Liver (tissue), 9 donors: ENCODE data around the gene KRTAP29-1. TPM values are rescaled to one million over a fixed set of nuclear protein-coding genes. Genes with fewer than 3 reads are reported as not detected.
"Not testable (repeated sequence)": the region's sequence is repeated elsewhere in the genome, so short reads cannot be mapped to it uniquely, and the experiment has no call there.

Experiments
- DNase-seq: peaks from one replicate; pipeline ENCODE4 v3.0.0-alpha.2; 2017; ENCODE audit warnings: low spot score
- H3K27ac ChIP-seq, 2 donors: one replicate each; pipeline ENCODE4 v1.7.0; 2013; ENCODE audit warnings: inconsistent platforms in 2 of 2, low read length in 2 of 2, control low read depth in 1 of 2, low read depth in 1 of 2, mild to moderate bottlenecking in 1 of 2
- H3K27me3 ChIP-seq, 4 donors: one replicate each; pipeline versions ENCODE4 v1.6.1 to v1.7.0; 2013; ENCODE audit warnings: low read length in 3 of 4, inconsistent platforms in 1 of 4, mild to moderate bottlenecking in 1 of 4, moderate library complexity in 1 of 4; ENCODE audit not compliant: control insufficient read depth in 4 of 4, insufficient read depth in 4 of 4
- H3K36me3 ChIP-seq, 4 donors: one replicate each; pipeline versions ENCODE4 v1.6.1 to v1.7.0; 2013; ENCODE audit warnings: low read length in 3 of 4, mild to moderate bottlenecking in 3 of 4, low read depth in 1 of 4, moderate library complexity in 1 of 4; ENCODE audit not compliant: control insufficient read depth in 4 of 4, insufficient read depth in 3 of 4
- H3K4me1 ChIP-seq, 4 donors: one replicate each; pipeline versions ENCODE4 v1.6.1 to v1.7.0; 2013; ENCODE audit warnings: low read length in 3 of 4, mild to moderate bottlenecking in 3 of 4, moderate library complexity in 1 of 4; ENCODE audit not compliant: control insufficient read depth in 4 of 4, insufficient read depth in 4 of 4
- H3K4me3 ChIP-seq, 3 donors: one replicate each; pipeline versions ENCODE4 v1.6.1 to v1.7.0; 2013; ENCODE audit warnings: low read length in 3 of 3, control low read depth in 1 of 3, low read depth in 1 of 3, mild to moderate bottlenecking in 1 of 3
- H3K9ac ChIP-seq, 2 donors: one replicate each; pipeline ENCODE4 v1.7.0; 2013; ENCODE audit warnings: low read length in 2 of 2, mild to moderate bottlenecking in 2 of 2, moderate library complexity in 2 of 2, control low read depth in 1 of 2, low read depth in 1 of 2
- H3K9me3 ChIP-seq, 4 donors: one replicate each; pipeline versions ENCODE4 v1.6.1 to v1.7.0; 2013; ENCODE audit warnings: low read length in 3 of 4; ENCODE audit not compliant: control insufficient read depth in 4 of 4
- ATF3 ChIP-seq: IDR thresholded peaks from 2 replicates; pipeline ENCODE4 v1.6.1; 2016; ENCODE audit warnings: antibody characterized with exemption
- CTCF ChIP-seq: fragments of 150-350 bp; IDR thresholded peaks from 2 replicates; pipeline ENCODE4 v1.5.1; 2017; ENCODE audit warnings: improper control_type of control experiment, low read depth, low read length; ENCODE audit not compliant: missing input control
- EGR1 ChIP-seq, 2 donors: IDR thresholded peaks; 2 replicates each; pipeline ENCODE4 v1.6.1; 2016 to 2018; ENCODE audit warnings: antibody characterized with exemption in 2 of 2, low read depth in 2 of 2
- FOXA1 ChIP-seq: IDR thresholded peaks from 2 replicates; pipeline ENCODE4 v1.6.1; 2016; ENCODE audit warnings: antibody characterized with exemption
- FOXA2 ChIP-seq: IDR thresholded peaks from 2 replicates; pipeline ENCODE4 v1.6.1; 2016; ENCODE audit warnings: antibody characterized with exemption
- GABPA ChIP-seq, 2 donors: IDR thresholded peaks in 1 of 2; conservative IDR thresholded peaks in 1 of 2; 2 replicates each; pipeline ENCODE4 v1.6.1; 2016; ENCODE audit warnings: antibody characterized with exemption in 2 of 2, mild to moderate bottlenecking in 1 of 2, moderate library complexity in 1 of 2
- HNF4A ChIP-seq, 2 donors: conservative IDR thresholded peaks; 2 replicates each; pipeline ENCODE4 v1.6.1; 2016; ENCODE audit warnings: antibody characterized with exemption in 2 of 2, mild to moderate bottlenecking in 2 of 2
- HNF4G ChIP-seq: IDR thresholded peaks from 2 replicates; pipeline ENCODE4 v1.6.1; 2016; ENCODE audit warnings: antibody characterized with exemption
- JUND ChIP-seq, 2 donors: IDR thresholded peaks; 2 replicates each; pipeline ENCODE4 v1.6.1; 2016; ENCODE audit warnings: antibody characterized with exemption in 2 of 2
- MAX ChIP-seq: IDR thresholded peaks from 2 replicates; pipeline ENCODE4 v1.6.1; 2016; ENCODE audit warnings: antibody characterized with exemption
- NR2F2 ChIP-seq: IDR thresholded peaks from 2 replicates; pipeline ENCODE4 v1.6.1; 2016; ENCODE audit warnings: antibody characterized with exemption
- RAD21 ChIP-seq, 2 donors: IDR thresholded peaks; 2 replicates each; pipeline ENCODE4 v1.6.1; 2016; ENCODE audit warnings: antibody characterized with exemption in 2 of 2, mild to moderate bottlenecking in 2 of 2
- RXRA ChIP-seq, 2 donors: IDR thresholded peaks; 2 replicates each; pipeline ENCODE4 v1.6.1; 2017 to 2018; ENCODE audit warnings: antibody characterized with exemption in 2 of 2, mild to moderate bottlenecking in 1 of 2
- SP1 ChIP-seq: IDR thresholded peaks from 2 replicates; pipeline ENCODE4 v1.6.1; 2018; ENCODE audit warnings: antibody characterized with exemption, mild to moderate bottlenecking
- TAF1 ChIP-seq: conservative IDR thresholded peaks from 2 replicates; pipeline ENCODE4 v1.6.1; 2016; ENCODE audit warnings: antibody characterized with exemption, mild to moderate bottlenecking
- YY1 ChIP-seq: IDR thresholded peaks from 2 replicates; pipeline ENCODE4 v1.6.1; 2016; ENCODE audit warnings: antibody characterized with exemption, mild to moderate bottlenecking
- ZBTB33 ChIP-seq: IDR thresholded peaks from 2 replicates; pipeline ENCODE4 v1.6.1; 2016; ENCODE audit warnings: antibody characterized with exemption
- WGBS: extraction: QIAGEN DNeasy Blood & Tissue Kit; methylation state at CpG from one replicate; pipeline ENCODE4 v1.1.7; 2013; 5-methylcytosine and 5-hydroxymethylcytosine counted together
- polyA plus RNA-seq, 2 donors: library from polyadenylated mRNA; stranded (reverse) in 1 of 2; unstranded in 1 of 2; fragments of 200-250 nt in 1 of 2; fragments of >200 nt in 1 of 2; fragmentation: Nextera tagmentation in 1 of 2; extraction: Ambion mirVana in 1 of 2; gene quantifications; one replicate each; pipeline versions ENCODE4 v1.2.1 to v1.2.3, GENCODE V29; 2013 to 2015
- total RNA-seq, 2 donors: library from RNA; depleted of rRNA; stranded (reverse); fragments of >200 nt; gene quantifications; one replicate each; pipeline ENCODE4 v1.2.3, GENCODE V29; 2014
- donor health status: healthy.
- donor health status: healthy.
- donor health status: healthy.
- donor health status: healthy.
- donor health status: healthy.

KRTAP29-1 gene
- total and polyA plus RNA-seq, 4 donors: not detected

DNA sequence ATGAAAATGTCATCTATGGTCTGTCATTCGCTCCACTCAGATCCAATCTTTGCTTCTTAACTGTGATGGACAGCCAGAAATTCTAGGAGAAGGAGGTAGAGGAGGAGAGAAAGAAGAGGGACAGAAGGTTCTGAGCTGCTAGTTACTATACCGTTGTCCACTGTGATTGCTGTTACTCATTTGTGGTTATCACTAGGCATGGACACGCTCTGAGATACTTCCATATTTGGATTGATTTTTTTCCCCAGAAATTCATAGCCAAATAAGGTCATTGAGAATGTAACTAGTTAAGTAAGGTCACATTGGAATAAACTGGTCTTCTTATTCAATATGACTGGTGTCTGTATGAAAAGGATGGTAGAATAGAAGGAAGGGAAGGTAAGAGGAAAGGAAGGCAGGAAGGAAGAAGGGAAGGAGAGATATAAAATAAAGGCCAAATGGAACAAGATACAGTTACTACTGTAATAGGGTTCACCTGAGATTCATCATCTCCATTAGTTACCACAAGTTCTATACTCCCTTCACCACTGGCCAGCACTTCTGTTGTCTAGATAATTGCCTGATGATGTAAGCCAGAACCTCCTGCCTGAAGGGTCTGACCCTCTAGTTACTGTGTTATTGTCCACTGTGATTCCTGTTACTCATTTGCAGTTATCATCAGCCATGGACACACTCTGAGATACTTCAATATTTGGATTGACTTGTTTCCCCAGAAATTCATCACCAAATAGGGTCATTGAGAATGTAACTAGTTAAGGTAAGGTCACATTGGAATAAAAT is 24.3 kb downstream of the KRTAP29-1 start:
- 86% methylated on average over 3 of the region's 3 CpGs for WGBS
- no peak overlapping the region for H3K9ac ChIP-seq
- no peak overlapping the region for H3K4me3 ChIP-seq
- H3K9me3 ChIP-seq: peaks cover 0 to 3% (median 0%) of the 10 kb centered on the region in 4 donors
- DNase-seq: no peak
- H3K27ac ChIP-seq: no peak overlapping the region
- no peak for TF ChIP-seq GABPA (IDR thresholded peaks at IDR 0.05 in 1 of 2, conservative IDR thresholded peaks at IDR 0.05 in 1 of 2)
- no peak for TF ChIP-seq EGR1 (IDR thresholded peaks at IDR 0.05; ENCODE audit: low read depth in 2 of 2)
- TF ChIP-seq HNF4G: no peak
- TF ChIP-seq SP1: no peak
- no peak for TF ChIP-seq ZBTB33
- no peak for TF ChIP-seq RXRA (IDR thresholded peaks at IDR 0.05)
- no peaks in the 10 kb centered on the region for H3K36me3 ChIP-seq
- H3K4me1 ChIP-seq: no peaks in the 10 kb centered on the region
- H3K27me3 ChIP-seq: peaks cover 0 to 3% (median under 1%) of the 10 kb centered on the region in 4 donors

DNA sequence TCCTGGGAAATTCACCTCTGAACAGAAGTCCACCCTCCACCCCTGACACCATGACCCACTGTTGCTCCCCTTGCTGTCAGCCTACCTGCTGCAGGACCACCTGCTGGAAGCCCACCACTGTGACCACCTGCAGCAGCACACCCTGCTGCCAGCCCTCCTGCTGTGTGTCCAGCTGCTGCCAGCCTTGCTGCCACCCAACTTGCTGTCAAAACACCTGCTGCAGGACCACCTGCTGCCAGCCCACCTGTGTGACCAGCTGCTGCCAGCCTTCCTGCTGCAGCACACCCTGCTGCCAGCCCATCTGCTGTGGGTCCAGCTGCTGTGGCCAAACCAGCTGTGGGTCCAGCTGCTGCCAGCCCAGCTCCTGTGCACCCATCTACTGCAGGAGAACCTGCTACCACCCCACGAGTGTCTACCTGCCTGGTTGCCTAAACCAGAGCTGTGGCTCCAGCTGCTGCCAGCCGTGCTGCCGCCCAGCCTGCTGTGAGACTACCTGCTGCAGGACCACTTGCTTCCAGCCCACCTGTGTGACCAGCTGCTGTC is 26.9 kb downstream of the KRTAP29-1 start, which contains the start of gene KRTAP9-7:
KRTAP9-7 (plus strand) TSS at position 51 of the 543 bp plus-strand sequence; CDS start at position 51, 0 bp downstream.
- not testable (repeated sequence) for H3K27me3 ChIP-seq, H3K9me3 ChIP-seq, H3K27ac ChIP-seq, H3K4me3 ChIP-seq, DNase-seq, H3K36me3 ChIP-seq, H3K9ac ChIP-seq, H3K4me1 ChIP-seq
- WGBS: 74% methylated on average over 3 of the region's 3 CpGs

- DNase-seq: no peak
- Histone ChIP-seq H3K4me3 (no peak overlapping the region), H3K27me3 (peaks cover 0 to 2% (median 0%) of the 10 kb centered on the region in 4 donors), H3K9me3 (no peaks in the 10 kb centered on the region), H3K4me1 (no peaks in the 10 kb centered on the region), H3K36me3 (no peaks in the 10 kb centered on the region), H3K27ac (no peak overlapping the region), H3K9ac (no peak overlapping the region)
- no CpG with 5 or more reads among the region's 1 CpG for WGBS
- TF ChIP-seq JUND (IDR thresholded peaks at IDR 0.05) (no peak), MAX (no peak), GABPA (IDR thresholded peaks at IDR 0.05 in 1 of 2, conservative IDR thresholded peaks at IDR 0.05 in 1 of 2) (no peak), EGR1 (IDR thresholded peaks at IDR 0.05; ENCODE audit: low read depth in 2 of 2) (no peak), CTCF (no peak), FOXA1 (no peak), ZBTB33 (no peak), HNF4A (conservative IDR thresholded peaks at IDR 0.05) (no peak), RAD21 (IDR thresholded peaks at IDR 0.05) (no peak), YY1 (no peak), RXRA (IDR thresholded peaks at IDR 0.05) (no peak), NR2F2 (no peak), FOXA2 (no peak), TAF1 (no peak), ATF3 (no peak)
Observed at GRCh38 chr17:41271858-41272257, 30.8 kb downstream of the KRTAP29-1 start.
